ENCODE measurements around the gene PDE3A.

DNA sequence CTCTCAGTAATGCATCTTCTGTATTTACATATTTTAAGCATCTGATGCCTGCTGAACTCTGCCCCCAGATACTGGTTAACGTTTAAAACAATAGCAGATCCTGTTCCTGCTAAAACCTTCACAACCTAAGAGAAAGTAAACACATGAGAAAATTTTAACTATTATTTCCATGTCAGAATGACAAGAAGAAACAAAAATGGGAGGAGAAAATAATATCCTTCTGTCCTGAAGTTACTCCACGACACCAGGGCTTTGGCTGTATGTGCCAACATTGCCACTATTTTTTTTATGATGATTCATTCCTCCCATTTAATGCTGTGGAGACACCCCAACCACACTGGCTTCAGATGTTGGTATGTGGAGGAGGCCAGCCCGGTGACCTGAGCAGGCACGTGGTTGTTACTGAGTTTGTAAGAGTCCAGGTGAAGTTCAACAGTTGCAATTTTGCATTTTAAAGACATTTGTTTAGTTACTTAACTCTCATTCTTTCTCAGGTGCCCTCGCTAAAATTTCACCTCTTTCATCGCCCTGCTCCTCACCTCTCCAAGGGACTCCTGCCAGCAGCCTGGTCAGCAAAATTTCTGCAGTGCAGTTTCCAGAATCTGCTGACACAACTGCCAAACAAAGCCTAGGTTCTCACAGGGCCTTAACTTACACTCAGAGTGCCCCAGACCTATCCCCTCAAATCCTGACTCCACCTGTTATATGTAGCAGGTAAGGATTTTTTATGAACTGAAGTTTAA, 261.2 kb downstream of the PDE3A start:
- TF ChIP-seq, protein P1, sequence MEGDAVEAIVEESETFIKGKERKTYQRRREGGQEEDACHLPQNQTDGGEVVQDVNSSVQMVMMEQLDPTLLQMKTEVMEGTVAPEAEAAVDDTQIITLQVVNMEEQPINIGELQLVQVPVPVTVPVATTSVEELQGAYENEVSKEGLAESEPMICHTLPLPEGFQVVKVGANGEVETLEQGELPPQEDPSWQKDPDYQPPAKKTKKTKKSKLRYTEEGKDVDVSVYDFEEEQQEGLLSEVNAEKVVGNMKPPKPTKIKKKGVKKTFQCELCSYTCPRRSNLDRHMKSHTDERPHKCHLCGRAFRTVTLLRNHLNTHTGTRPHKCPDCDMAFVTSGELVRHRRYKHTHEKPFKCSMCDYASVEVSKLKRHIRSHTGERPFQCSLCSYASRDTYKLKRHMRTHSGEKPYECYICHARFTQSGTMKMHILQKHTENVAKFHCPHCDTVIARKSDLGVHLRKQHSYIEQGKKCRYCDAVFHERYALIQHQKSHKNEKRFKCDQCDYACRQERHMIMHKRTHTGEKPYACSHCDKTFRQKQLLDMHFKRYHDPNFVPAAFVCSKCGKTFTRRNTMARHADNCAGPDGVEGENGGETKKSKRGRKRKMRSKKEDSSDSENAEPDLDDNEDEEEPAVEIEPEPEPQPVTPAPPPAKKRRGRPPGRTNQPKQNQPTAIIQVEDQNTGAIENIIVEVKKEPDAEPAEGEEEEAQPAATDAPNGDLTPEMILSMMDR (IDR thresholded peaks at IDR 0.05): no peak
- no peak for TF ChIP-seq POLR2A (IDR thresholded peaks at IDR 0.05)
- TF ChIP-seq POLR2AphosphoS5 (IDR thresholded peaks at IDR 0.05): no peak
